CD14-positive monocyte (primary cell): Measurements from ENCODE around the gene NRXN3. TPM values are rescaled to one million over a fixed set of nuclear protein-coding genes. Genes with fewer than 3 reads are reported as not detected.

Experiments
- DNase-seq, 3 donors: peaks; one replicate each; pipeline ENCODE4 v3.0.0-alpha.2; 2011 to 2022
- H2AFZ ChIP-seq: 2 replicates; pipeline ENCODE4 v1.6.0; 2012; ENCODE audit warnings: mild to moderate bottlenecking, low read depth, low read length, inconsistent platforms; ENCODE audit not compliant: insufficient read depth, poor library complexity, severe bottlenecking
- H3K27ac ChIP-seq, 2 donors: 1 replicate in 1 of 2; 2 replicates in 1 of 2; pipeline ENCODE4 v1.5.1; 2012 to 2013; ENCODE audit warnings: low read length in 2 of 2, control low read depth in 1 of 2, inconsistent platforms in 1 of 2, low read depth in 1 of 2, mild to moderate bottlenecking in 1 of 2
- H3K27me3 ChIP-seq, 2 donors: one replicate each; pipeline versions ENCODE4 v1.6.0 to v1.6.1; 2011 to 2013; ENCODE audit warnings: low read length in 2 of 2; ENCODE audit not compliant: control insufficient read depth in 2 of 2, insufficient read depth in 2 of 2
- H3K36me3 ChIP-seq, 2 donors: replicated peaks in 1 of 2; 1 replicate in 1 of 2; 2 replicates in 1 of 2; pipeline versions ENCODE4 v1.5.1 to v1.6.1; 2012 to 2013; ENCODE audit warnings: low read length in 2 of 2, control low read depth in 1 of 2, inconsistent platforms in 1 of 2, mild to moderate bottlenecking in 1 of 2; ENCODE audit not compliant: insufficient read depth in 2 of 2, control insufficient read depth in 1 of 2
- H3K4me1 ChIP-seq, 2 donors: 1 replicate in 1 of 2; 2 replicates in 1 of 2; pipeline versions ENCODE4 v1.5.1 to v1.6.1; 2012 to 2013; ENCODE audit warnings: low read length in 2 of 2, control low read depth in 1 of 2, inconsistent platforms in 1 of 2, mild to moderate bottlenecking in 1 of 2, moderate library complexity in 1 of 2; ENCODE audit not compliant: insufficient read depth in 2 of 2, control insufficient read depth in 1 of 2
- H3K4me2 ChIP-seq: replicated peaks from 2 replicates; pipeline ENCODE3; 2012; ENCODE audit warnings: low read length, moderate library complexity, mild to moderate bottlenecking; ENCODE audit not compliant: poor library complexity, severe bottlenecking; ENCODE audit errors: extremely low read depth
- H3K4me3 ChIP-seq, 3 experiments: fragments of 200-600 bp in 1 of 3; sonication (generic) in 1 of 3; replicated peaks in 1 of 3; 1 replicate in 2 of 3; 2 replicates in 1 of 3; pipeline ENCODE4 v1.5.1; 2011 to 2013; ENCODE audit warnings: low read length in 3 of 3, mild to moderate bottlenecking in 3 of 3, control low read depth in 2 of 3, low read depth in 2 of 3, inconsistent platforms in 1 of 3, moderate library complexity in 1 of 3
- H3K79me2 ChIP-seq: 2 replicates; pipeline ENCODE4 v1.6.0; 2012; ENCODE audit warnings: mild to moderate bottlenecking, control low read depth, inconsistent platforms, low read length, moderate library complexity; ENCODE audit not compliant: insufficient read depth
- H3K9ac ChIP-seq: 2 replicates; pipeline ENCODE4 v1.6.0; 2017; ENCODE audit warnings: low read length, mild to moderate bottlenecking; ENCODE audit not compliant: insufficient read depth, poor library complexity, severe bottlenecking
- H3K9me3 ChIP-seq, 2 donors: replicated peaks in 1 of 2; 1 replicate in 1 of 2; 2 replicates in 1 of 2; pipeline versions ENCODE4 v1.5.1 to v1.6.1; 2012 to 2013; ENCODE audit warnings: low read length in 2 of 2, control low read depth in 1 of 2; ENCODE audit not compliant: control insufficient read depth in 1 of 2, insufficient read depth in 1 of 2
- H4K20me1 ChIP-seq: 2 replicates; pipeline ENCODE4 v1.6.0; 2012; ENCODE audit warnings: mild to moderate bottlenecking, low read length, control low read depth, moderate library complexity; ENCODE audit not compliant: insufficient read depth
- H3K27ac Mint-ChIP-seq, 7 donors: one replicate each; pipeline ENCODE4 v1.8.0; 2020; ENCODE audit warnings: mild to moderate bottlenecking in 7 of 7, mixed read lengths in 7 of 7, moderate library complexity in 6 of 7, inconsistent platforms in 2 of 7
- H3K27me3 Mint-ChIP-seq, 3 donors: one replicate each; pipeline ENCODE4 v1.8.0; 2021 to 2022; ENCODE audit warnings: low read depth in 3 of 3, mild to moderate bottlenecking in 3 of 3, mixed read lengths in 3 of 3, moderate library complexity in 3 of 3, inconsistent platforms in 1 of 3
- H3K36me3 Mint-ChIP-seq, 2 donors: one replicate each; pipeline ENCODE4 v1.8.0; 2020; ENCODE audit warnings: mixed read lengths in 2 of 2, inconsistent platforms in 1 of 2, mild to moderate bottlenecking in 1 of 2
- H3K4me1 Mint-ChIP-seq: one replicate; pipeline ENCODE4 v1.8.0; 2020; ENCODE audit warnings: mild to moderate bottlenecking, mixed read lengths
- H3K4me3 Mint-ChIP-seq, 2 donors: one replicate each; pipeline ENCODE4 v1.8.0; 2020; ENCODE audit warnings: mild to moderate bottlenecking in 2 of 2, mixed read lengths in 2 of 2, moderate library complexity in 1 of 2
- H3K9me3 Mint-ChIP-seq, 7 donors: one replicate each; pipeline ENCODE4 v1.8.0; 2020 to 2022; ENCODE audit warnings: mixed read lengths in 7 of 7, mild to moderate bottlenecking in 6 of 7, moderate library complexity in 6 of 7, inconsistent platforms in 2 of 7
- WGBS: methylation state at CpG from one replicate; pipeline ENCODE4 v1.1.5; 2013; ENCODE audit warnings: missing lambda C conversion rate; ENCODE audit not compliant: insufficient coverage; 5-methylcytosine and 5-hydroxymethylcytosine counted together
- intact Hi-C, 2 donors: fragments of 100-400 bp; cut with micrococcal nuclease; formaldehyde crosslinking; loops; one replicate each; pipeline versions ENCODE4 v1.15.0 to v1.15.1; 2023
- polyA plus RNA-seq, 3 donors: library from polyadenylated mRNA; depleted of rRNA in 1 of 3; unstranded in 2 of 3; stranded (reverse) in 1 of 3; fragments of 300-500 nt in 2 of 3; fragments of >200 nt in 1 of 3; fragmentation: Illumina TruSeq in 2 of 3; gene quantifications; 1 replicate in 2 of 3; 2 replicates in 1 of 3; pipeline ENCODE4 v1.2.3, GENCODE V29; 2012 to 2021
- TF ChIP-seq, protein P1 (sequence below): fragments of 200-600 bp; IDR thresholded peaks from one replicate; pipeline ENCODE4 v1.8.0; 2022; ENCODE audit warnings: antibody characterized with exemption, mild to moderate bottlenecking

Gene NRXN3
- polyA plus RNA-seq, 3 donors = not detected

DNA sequence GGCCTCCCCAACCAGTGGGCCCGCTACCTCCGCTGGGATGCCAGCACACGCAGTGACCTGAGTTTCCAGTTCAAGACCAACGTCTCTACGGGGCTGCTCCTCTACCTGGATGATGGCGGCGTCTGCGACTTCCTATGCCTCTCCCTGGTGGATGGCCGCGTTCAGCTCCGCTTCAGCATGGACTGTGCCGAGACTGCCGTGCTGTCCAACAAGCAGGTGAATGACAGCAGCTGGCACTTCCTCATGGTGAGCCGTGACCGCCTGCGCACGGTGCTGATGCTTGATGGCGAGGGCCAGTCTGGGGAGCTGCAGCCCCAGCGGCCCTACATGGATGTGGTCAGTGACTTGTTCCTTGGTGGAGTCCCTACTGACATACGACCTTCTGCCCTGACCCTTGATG is 73.0 kb downstream of the NRXN3 start:
- H3K4me3 Mint-ChIP-seq = no peak overlapping the region
- Histone ChIP-seq H3K9ac (no peak overlapping the region), H3K4me3 (no peak overlapping the region), H4K20me1 (no peaks in the 10 kb centered on the region), H3K27me3 (no peaks in the 10 kb centered on the region), H3K27ac (no peak overlapping the region), H3K4me2 (no peak overlapping the region), H3K79me2 (no peaks in the 10 kb centered on the region), H3K4me1 (no peaks in the 10 kb centered on the region), H3K9me3 (no peaks in the 10 kb centered on the region), H2AFZ (no peak overlapping the region), H3K36me3 (no peaks in the 10 kb centered on the region)
- intact Hi-C loops = no loop called here
- TF ChIP-seq, protein P1, sequence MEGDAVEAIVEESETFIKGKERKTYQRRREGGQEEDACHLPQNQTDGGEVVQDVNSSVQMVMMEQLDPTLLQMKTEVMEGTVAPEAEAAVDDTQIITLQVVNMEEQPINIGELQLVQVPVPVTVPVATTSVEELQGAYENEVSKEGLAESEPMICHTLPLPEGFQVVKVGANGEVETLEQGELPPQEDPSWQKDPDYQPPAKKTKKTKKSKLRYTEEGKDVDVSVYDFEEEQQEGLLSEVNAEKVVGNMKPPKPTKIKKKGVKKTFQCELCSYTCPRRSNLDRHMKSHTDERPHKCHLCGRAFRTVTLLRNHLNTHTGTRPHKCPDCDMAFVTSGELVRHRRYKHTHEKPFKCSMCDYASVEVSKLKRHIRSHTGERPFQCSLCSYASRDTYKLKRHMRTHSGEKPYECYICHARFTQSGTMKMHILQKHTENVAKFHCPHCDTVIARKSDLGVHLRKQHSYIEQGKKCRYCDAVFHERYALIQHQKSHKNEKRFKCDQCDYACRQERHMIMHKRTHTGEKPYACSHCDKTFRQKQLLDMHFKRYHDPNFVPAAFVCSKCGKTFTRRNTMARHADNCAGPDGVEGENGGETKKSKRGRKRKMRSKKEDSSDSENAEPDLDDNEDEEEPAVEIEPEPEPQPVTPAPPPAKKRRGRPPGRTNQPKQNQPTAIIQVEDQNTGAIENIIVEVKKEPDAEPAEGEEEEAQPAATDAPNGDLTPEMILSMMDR = no peak
- WGBS = over 99% methylated on average over 20 of the region's 20 CpGs
- no peaks in the 10 kb centered on the region for H3K4me1 Mint-ChIP-seq
- H3K27ac Mint-ChIP-seq = peak overlapping the region in 1 of 7 donors; percentile 14
- no peak for DNase-seq
- H3K36me3 Mint-ChIP-seq = no peaks in the 10 kb centered on the region
- peaks cover 0 to 3% (median 0%) of the 10 kb centered on the region in 7 donors for H3K9me3 Mint-ChIP-seq
- H3K27me3 Mint-ChIP-seq = peaks cover 0 to 5% (median 3%) of the 10 kb centered on the region in 3 donors

- H3K36me3 ChIP-seq = no peaks in the 10 kb centered on the region
- DNase-seq = no peak
- H3K4me3 ChIP-seq = no peak overlapping the region
- H4K20me1 ChIP-seq = no peaks in the 10 kb centered on the region
- Mint-ChIP-seq H3K4me3 (no peak overlapping the region), H3K4me1 (no peaks in the 10 kb centered on the region), H3K27ac (no peak overlapping the region), H3K36me3 (no peaks in the 10 kb centered on the region), H3K27me3 (peaks cover 0 to 7% (median 6%) of the 10 kb centered on the region in 3 donors), H3K9me3 (peaks cover 0 to 3% (median 0%) of the 10 kb centered on the region in 7 donors)
- H3K4me1 ChIP-seq = no peaks in the 10 kb centered on the region
- no peak overlapping the region for H3K27ac ChIP-seq
- no peak overlapping the region for H2AFZ ChIP-seq
- no peaks in the 10 kb centered on the region for H3K9me3 ChIP-seq
- H3K9ac ChIP-seq = no peak overlapping the region
- TF ChIP-seq, protein P1 = no peak
- intact Hi-C loops = no loop called here
- no peaks in the 10 kb centered on the region for H3K27me3 ChIP-seq
- no peaks in the 10 kb centered on the region for H3K79me2 ChIP-seq
- no peak overlapping the region for H3K4me2 ChIP-seq
- no CpG with 5 or more reads among the region's 1 CpG for WGBS
These were observed 75.1 kb downstream of the NRXN3 start for GRCh38 chr14:78245238-78245637.
